ENCODE results near the gene KIFAP3. TPM values are rescaled to one million over a fixed set of nuclear protein-coding genes. Genes with fewer than 3 reads are reported as not detected.
"Not testable (repeated sequence)": the region's sequence is repeated elsewhere in the genome, so short reads cannot be mapped to it uniquely, and the experiment has no call there.

Gene KIFAP3
- total RNA-seq, result 10 to 100 TPM in 3 of 4 donors, 1 to 10 TPM in 1; 9.2 to 24.6 (median 15.5) TPM

DNA sequence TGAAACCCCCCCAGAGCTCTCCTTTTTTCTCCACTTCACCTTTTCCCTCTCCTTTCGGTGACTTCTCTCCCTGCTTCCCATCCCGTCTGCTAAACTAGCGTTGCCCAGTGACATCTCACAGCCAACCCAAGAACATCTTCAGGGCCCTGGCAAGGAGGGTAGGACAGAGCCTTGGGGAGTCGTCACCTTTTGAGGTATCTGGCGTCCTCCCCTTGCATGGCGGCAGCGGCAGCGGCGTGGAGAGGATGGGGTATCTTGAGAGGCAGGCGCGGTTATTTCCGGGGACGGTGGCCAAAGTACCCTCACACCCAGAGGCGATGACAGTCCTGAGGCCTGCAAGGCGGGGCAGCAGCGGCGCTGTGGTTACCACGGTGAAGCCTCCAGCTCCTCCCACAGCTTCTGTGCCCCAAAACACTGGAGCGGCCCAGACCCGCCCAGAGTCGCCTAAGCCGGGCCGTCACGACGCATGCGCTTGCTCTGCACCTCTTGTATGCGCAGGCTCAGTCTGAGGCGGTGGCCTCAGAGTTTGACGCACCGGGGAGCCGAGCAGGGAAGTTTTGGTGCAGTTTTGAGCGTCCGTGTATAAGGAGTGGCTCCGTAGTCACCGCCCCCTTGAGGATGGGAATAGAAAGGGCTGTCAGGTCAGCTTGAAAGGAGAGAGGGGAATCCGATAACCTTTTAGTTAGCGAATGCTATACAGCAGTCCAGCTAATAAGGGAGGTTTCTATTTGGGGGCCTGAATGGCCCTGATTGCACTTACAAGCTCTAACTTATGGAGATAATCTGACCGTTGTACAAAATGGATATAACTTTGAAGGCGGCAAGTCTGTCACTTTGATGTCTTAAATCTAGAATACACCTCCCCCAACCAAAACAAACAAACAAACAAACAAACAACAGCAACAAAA, at the start of gene KIFAP3:
Gene KIFAP3, minus strand, starts transcription at position 446 of the 908 bp plus-strand sequence. Its CDS starts 228 bp downstream, at position 218.
- Histone ChIP-seq H3K36me3 (no peaks in the 10 kb centered on the region), H3K9me3 (peaks cover 0 to 13% (median 5%) of the 10 kb centered on the region in 3 donors), H3K4me3 (peak within 1 kb of the TSS; percentile 67 to 88 (median 76)), H3K27ac (peak within 1 kb of the TSS; percentile 81 to 91 (median 88)), H3K27me3 (no peaks in the 10 kb centered on the region), H3K4me1 (peaks cover 0 to 29% (median 12%) of the 10 kb centered on the region in 3 donors)
- TF ChIP-seq POLR2A (IDR thresholded peaks at IDR 0.05), result peak in 3 of 4 donors; percentile 52 to 77 (median 69)
- TF ChIP-seq, protein P1, sequence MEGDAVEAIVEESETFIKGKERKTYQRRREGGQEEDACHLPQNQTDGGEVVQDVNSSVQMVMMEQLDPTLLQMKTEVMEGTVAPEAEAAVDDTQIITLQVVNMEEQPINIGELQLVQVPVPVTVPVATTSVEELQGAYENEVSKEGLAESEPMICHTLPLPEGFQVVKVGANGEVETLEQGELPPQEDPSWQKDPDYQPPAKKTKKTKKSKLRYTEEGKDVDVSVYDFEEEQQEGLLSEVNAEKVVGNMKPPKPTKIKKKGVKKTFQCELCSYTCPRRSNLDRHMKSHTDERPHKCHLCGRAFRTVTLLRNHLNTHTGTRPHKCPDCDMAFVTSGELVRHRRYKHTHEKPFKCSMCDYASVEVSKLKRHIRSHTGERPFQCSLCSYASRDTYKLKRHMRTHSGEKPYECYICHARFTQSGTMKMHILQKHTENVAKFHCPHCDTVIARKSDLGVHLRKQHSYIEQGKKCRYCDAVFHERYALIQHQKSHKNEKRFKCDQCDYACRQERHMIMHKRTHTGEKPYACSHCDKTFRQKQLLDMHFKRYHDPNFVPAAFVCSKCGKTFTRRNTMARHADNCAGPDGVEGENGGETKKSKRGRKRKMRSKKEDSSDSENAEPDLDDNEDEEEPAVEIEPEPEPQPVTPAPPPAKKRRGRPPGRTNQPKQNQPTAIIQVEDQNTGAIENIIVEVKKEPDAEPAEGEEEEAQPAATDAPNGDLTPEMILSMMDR (IDR thresholded peaks at IDR 0.05), result peak; percentile 51 to 80 (median 74)
- peak; percentile 80 for DNase-seq
- 0 to 2% methylated on average over 6 to 7 of the region's 39 CpGs for WGBS, 2 donors
- intact Hi-C loops (cut with DNase I), result no loop called here

DNA sequence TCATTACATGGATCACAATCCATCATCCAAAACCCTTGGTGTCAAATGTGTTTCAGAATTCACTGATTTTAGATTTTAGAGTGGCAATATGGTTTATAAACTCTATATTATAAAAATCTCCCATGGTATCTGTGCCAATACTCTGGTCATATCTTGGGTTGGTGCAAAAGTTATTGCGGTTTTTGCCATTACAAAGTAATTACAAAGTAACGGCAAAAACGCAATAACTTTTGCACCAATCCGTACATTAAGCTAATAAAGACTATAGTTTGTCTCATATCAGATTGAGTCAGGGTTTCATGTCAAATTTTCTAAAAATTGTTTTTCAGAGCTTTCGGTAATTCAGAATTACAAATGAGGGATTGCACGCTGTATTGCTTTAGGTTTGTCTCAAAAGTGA, 47.9 kb upstream of the KIFAP3 start:
- DNase-seq, result no peak
- 91 to 94% methylated on average over 6 of the region's 6 CpGs for WGBS, 2 donors
- H3K36me3 ChIP-seq, result no peaks in the 10 kb centered on the region
- no peak overlapping the region for H3K4me3 ChIP-seq
- TF ChIP-seq, protein P1 (IDR thresholded peaks at IDR 0.05), result no peak
- no peak for TF ChIP-seq POLR2A (IDR thresholded peaks at IDR 0.05)
- H3K27me3 ChIP-seq, result no peaks in the 10 kb centered on the region
- H3K9me3 ChIP-seq, result no peaks in the 10 kb centered on the region
- H3K27ac ChIP-seq, result no peak overlapping the region
- H3K4me1 ChIP-seq, result no peaks in the 10 kb centered on the region
- intact Hi-C loops (cut with DNase I), result no loop called here

DNA sequence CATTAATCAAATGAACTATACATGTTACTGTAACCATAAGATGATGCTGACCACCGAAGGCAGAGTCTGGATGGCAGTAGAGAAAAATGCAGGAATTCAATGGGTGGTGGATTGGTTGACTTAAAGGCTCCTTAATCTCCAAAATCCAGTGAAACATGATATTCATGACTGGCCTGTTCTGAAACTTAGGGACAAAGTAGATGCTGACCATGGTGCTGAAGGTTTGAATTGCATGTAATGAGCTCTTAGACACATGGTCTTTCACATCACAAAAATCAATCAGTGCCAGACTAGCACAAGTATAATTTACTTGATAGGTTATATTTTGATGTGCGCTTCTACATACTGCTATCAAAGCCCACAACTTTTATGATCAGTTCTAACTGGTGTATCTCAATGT, 40.4 kb upstream of the KIFAP3 start:
- no peaks in the 10 kb centered on the region for H3K4me1 ChIP-seq
- H3K36me3 ChIP-seq, result no peaks in the 10 kb centered on the region
- no peaks in the 10 kb centered on the region for H3K9me3 ChIP-seq
- no peak overlapping the region for H3K4me3 ChIP-seq
- 61 to 82% methylated on average over 2 of the region's 2 CpGs for WGBS, 2 donors
- no peaks in the 10 kb centered on the region for H3K27me3 ChIP-seq
- TF ChIP-seq, protein P1 (IDR thresholded peaks at IDR 0.05), result no peak
- no peak for TF ChIP-seq POLR2A (IDR thresholded peaks at IDR 0.05)
- intact Hi-C loops (cut with DNase I), result no loop called here
- H3K27ac ChIP-seq, result no peak overlapping the region
- no peak for DNase-seq

DNA sequence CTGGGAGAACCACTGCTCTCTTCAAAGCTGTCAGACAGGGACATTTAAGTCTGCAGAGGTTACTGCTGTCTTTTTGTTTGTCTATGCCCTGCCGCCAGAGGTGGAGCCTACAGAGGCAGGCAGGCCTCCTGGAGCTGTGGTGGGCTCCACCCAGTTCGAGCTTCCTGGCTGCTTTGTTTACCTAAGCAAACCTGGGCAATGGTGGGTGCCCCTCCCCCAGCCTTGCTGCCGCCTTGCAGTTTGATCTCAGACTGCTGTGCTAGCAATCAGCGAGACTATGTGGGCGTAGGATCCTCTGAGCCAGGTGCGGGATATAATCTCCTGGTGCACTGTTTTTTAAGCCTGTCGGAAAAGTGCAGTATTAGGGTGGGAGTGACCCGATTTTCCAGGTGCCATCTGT, 38.6 kb upstream of the KIFAP3 start:
- intact Hi-C loops (cut with DNase I), result not testable (repeated sequence)

DNA sequence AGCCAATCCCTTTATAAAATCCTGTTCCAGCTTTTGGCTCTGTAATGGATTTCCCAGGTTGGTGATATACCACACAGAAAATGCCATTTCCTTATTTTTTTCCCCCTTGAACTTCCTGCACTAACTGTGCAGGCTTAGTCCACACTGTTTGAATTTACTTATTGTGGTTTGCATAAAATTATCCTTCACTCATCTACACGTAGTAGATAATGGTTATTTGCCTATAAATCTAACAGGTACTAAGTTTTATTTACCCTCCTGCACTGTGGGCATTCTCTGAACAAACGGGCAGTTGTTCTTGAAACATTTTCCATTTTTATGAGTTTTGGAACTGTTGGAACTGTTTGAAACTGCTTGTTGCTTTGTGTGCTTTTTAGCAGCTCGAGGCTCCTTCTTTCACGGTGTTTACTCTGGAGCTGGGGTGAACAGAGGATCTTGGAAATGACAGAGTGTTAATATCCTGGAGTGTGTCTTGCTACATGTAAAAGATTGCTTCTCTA, 23.0 kb upstream of the KIFAP3 start:
- no peak for TF ChIP-seq POLR2A (IDR thresholded peaks at IDR 0.05)
- TF ChIP-seq, protein P1 (IDR thresholded peaks at IDR 0.05), result no peak
- Histone ChIP-seq H3K27me3 (no peaks in the 10 kb centered on the region), H3K4me1 (no peaks in the 10 kb centered on the region), H3K36me3 (no peaks in the 10 kb centered on the region), H3K9me3 (no peaks in the 10 kb centered on the region), H3K4me3 (no peak overlapping the region), H3K27ac (no peak overlapping the region)
- DNase-seq, result no peak
- intact Hi-C loops (cut with DNase I), result no loop called here
- 11 to 21% methylated on average over 4 of the region's 4 CpGs for WGBS, 2 donors

More for the DNA sequence above, 38.6 kb upstream of the KIFAP3 start:
- H3K4me1 ChIP-seq, H3K27ac ChIP-seq, H3K9me3 ChIP-seq, H3K27me3 ChIP-seq, H3K36me3 ChIP-seq, H3K4me3 ChIP-seq, DNase-seq: not testable (repeated sequence)
- 67 to 97% methylated on average over 4 to 8 of the region's 8 CpGs for WGBS, 2 donors

Data from esophagus squamous epithelium (tissue), 5 donors.